H1 (cell line): ENCODE results near the gene NFATC4. TPM values are rescaled to one million over a fixed set of nuclear protein-coding genes. Genes with fewer than 3 reads are reported as not detected.

ENCODE experiments used
- CTCF ChIA-PET: fragments of 300-600 bp; sonication (Branson Sonifier 250); formaldehyde crosslinking; loops from one replicate; lab custom pipeline; 2021; ENCODE audit not compliant: partially characterized antibody; lab: Charles Lee
- POLR2A ChIA-PET: fragments of 300-600 bp; sonication (Branson Sonifier 250); formaldehyde crosslinking; loops from one replicate; lab custom pipeline; 2021; ENCODE audit warnings: inconsistent platforms; ENCODE audit not compliant: partially characterized antibody; lab: Charles Lee
- DNase-seq, 2 experiments: peaks; one replicate each; pipeline versions ENCODE4 v3.0.0 to v3.0.0-alpha.2; 2010 to 2022; ENCODE audit warnings: low spot score in 2 of 2, low read depth in 1 of 2, mixed read lengths in 1 of 2
- FAIRE-seq: peaks from 2 replicates; lab custom pipeline; 2011; peaks lifted over from hg19 to GRCh38; lab: Jason Lieb, UNC
- H2AFZ ChIP-seq: 2 replicates; pipeline ENCODE4 v1.8.1; 2012; ENCODE audit warnings: low read length, inconsistent platforms
- H2AK5ac ChIP-seq: 2 replicates; pipeline ENCODE4 v1.6.1; 2013; ENCODE audit warnings: low read depth, low read length
- H2BK120ac ChIP-seq: replicated peaks from 2 replicates; pipeline ENCODE3; 2013; ENCODE audit warnings: low read depth, low read length, inconsistent platforms
- H2BK12ac ChIP-seq: 2 replicates; pipeline ENCODE4 v1.6.1; 2013; ENCODE audit warnings: low read depth, low read length
- H2BK15ac ChIP-seq: 2 replicates; pipeline ENCODE4 v1.6.1; 2013; ENCODE audit warnings: low read length
- H2BK20ac ChIP-seq: 2 replicates; pipeline ENCODE4 v1.6.1; 2013; ENCODE audit warnings: low read length
- H2BK5ac ChIP-seq: 2 replicates; pipeline ENCODE4 v1.6.1; 2013; ENCODE audit warnings: low read depth, low read length
- H3K14ac ChIP-seq: 2 replicates; pipeline ENCODE4 v1.6.1; 2013; ENCODE audit warnings: inconsistent platforms; ENCODE audit not compliant: insufficient read length
- H3K18ac ChIP-seq: 2 replicates; pipeline ENCODE4 v1.6.1; 2013; ENCODE audit warnings: low read length; ENCODE audit errors: extremely low read depth
- H3K23ac ChIP-seq: 2 replicates; pipeline ENCODE4 v1.6.1; 2013; ENCODE audit warnings: inconsistent platforms; ENCODE audit not compliant: insufficient read length
- H3K23me2 ChIP-seq: 2 replicates; pipeline ENCODE4 v1.6.1; 2013; ENCODE audit warnings: low read depth, low read length
- H3K27ac ChIP-seq: 2 replicates; pipeline ENCODE4 v1.6.1; 2011; ENCODE audit warnings: low read depth, low read length, inconsistent platforms
- H3K27me3 ChIP-seq, 4 experiments: replicated peaks in 1 of 4; 1 replicate in 1 of 4; 2 replicates in 3 of 4; pipeline versions ENCODE4 v1.6.1 to v1.8.1; 2011 to 2013; ENCODE audit warnings: low read length in 3 of 4, mild to moderate bottlenecking in 3 of 4, inconsistent platforms in 2 of 4, mixed read lengths in 2 of 4, moderate library complexity in 1 of 4; ENCODE audit not compliant: control insufficient read depth in 3 of 4, insufficient read depth in 3 of 4; ENCODE audit errors: extremely low read depth in 1 of 4
- H3K36me3 ChIP-seq, 4 experiments: 2 replicates each; pipeline versions ENCODE4 v1.6.1 to v1.8.1; 2011 to 2013; ENCODE audit warnings: mild to moderate bottlenecking in 4 of 4, low read length in 3 of 4, moderate library complexity in 2 of 4, control low read depth in 1 of 4, inconsistent platforms in 1 of 4; ENCODE audit not compliant: insufficient read depth in 4 of 4, control insufficient read depth in 2 of 4
- H3K4ac ChIP-seq: replicated peaks from 2 replicates; pipeline ENCODE3; 2013; ENCODE audit warnings: low read length, low read depth, mixed read lengths, inconsistent platforms; ENCODE audit not compliant: insufficient read length
- H3K4me1 ChIP-seq, 4 experiments: replicated peaks in 1 of 4; 1 replicate in 1 of 4; 2 replicates in 3 of 4; pipeline versions ENCODE4 v1.6.1 to v1.8.1; 2011 to 2013; ENCODE audit warnings: low read length in 3 of 4, inconsistent platforms in 2 of 4, mixed read lengths in 1 of 4; ENCODE audit not compliant: insufficient read depth in 4 of 4, control insufficient read depth in 3 of 4
- H3K4me2 ChIP-seq, 2 experiments: 2 replicates each; pipeline versions ENCODE4 v1.6.1 to v1.8.1; 2011 to 2013; ENCODE audit warnings: low read depth in 2 of 2, low read length in 2 of 2, control low read depth in 1 of 2, inconsistent platforms in 1 of 2, mild to moderate bottlenecking in 1 of 2; ENCODE audit not compliant: insufficient read depth in 1 of 2
- H3K4me3 ChIP-seq, 4 experiments: fragments of 200-600, 300-600 bp in 1 of 4; sonication (generic), shearing (Covaris generic), sonication (Bioruptor Twin) in 1 of 4; 2 replicates each; pipeline versions ENCODE4 v1.5.1 to v1.8.1; 2011 to 2016; ENCODE audit warnings: low read length in 4 of 4, low read depth in 3 of 4, control low read depth in 2 of 4, inconsistent platforms in 2 of 4, mild to moderate bottlenecking in 2 of 4, mixed read lengths in 1 of 4, moderate library complexity in 1 of 4; ENCODE audit not compliant: insufficient read depth in 2 of 4; ENCODE audit errors: extremely low read depth in 1 of 4
- H3K56ac ChIP-seq: replicated peaks from 2 replicates; pipeline ENCODE3; 2013; ENCODE audit warnings: low read depth, mild to moderate bottlenecking, mixed read lengths, low read length, inconsistent platforms; ENCODE audit not compliant: insufficient read length
- H3K79me1 ChIP-seq: 2 replicates; pipeline ENCODE4 v1.6.1; 2013; ENCODE audit warnings: low read depth, low read length, control low read depth
- H3K79me2 ChIP-seq, 2 experiments: 2 replicates each; pipeline versions ENCODE4 v1.6.1 to v1.8.1; 2012 to 2013; ENCODE audit warnings: low read length in 2 of 2, mild to moderate bottlenecking in 2 of 2, inconsistent platforms in 1 of 2; ENCODE audit not compliant: insufficient read depth in 2 of 2, control insufficient read depth in 1 of 2
- H3K9ac ChIP-seq, 4 experiments: replicated peaks in 1 of 4; 1 replicate in 1 of 4; 2 replicates in 3 of 4; pipeline versions ENCODE4 v1.6.1 to v1.8.1; 2011 to 2013; ENCODE audit warnings: low read depth in 3 of 4, low read length in 3 of 4, control low read depth in 2 of 4, mild to moderate bottlenecking in 2 of 4, moderate library complexity in 2 of 4, inconsistent platforms in 1 of 4; ENCODE audit errors: extremely low read depth in 1 of 4
- H3K9me3 ChIP-seq, 2 experiments: 2 replicates each; pipeline versions ENCODE4 v1.6.1 to v1.8.1; 2012 to 2013; ENCODE audit warnings: mild to moderate bottlenecking in 2 of 2, moderate library complexity in 2 of 2, control low read depth in 1 of 2, inconsistent platforms in 1 of 2, low read depth in 1 of 2, low read length in 1 of 2, mixed read lengths in 1 of 2; ENCODE audit not compliant: insufficient read depth in 2 of 2
- H4K20me1 ChIP-seq, 2 experiments: replicated peaks in 1 of 2; 2 replicates each; pipeline versions ENCODE3 to v1.8.1; 2011 to 2013; ENCODE audit warnings: inconsistent platforms in 2 of 2, low read length in 2 of 2, mild to moderate bottlenecking in 1 of 2; ENCODE audit not compliant: insufficient read depth in 2 of 2, control insufficient read depth in 1 of 2
- H4K5ac ChIP-seq: 2 replicates; pipeline ENCODE4 v1.6.1; 2013; ENCODE audit warnings: low read length, low read depth, mixed read lengths, inconsistent platforms; ENCODE audit not compliant: insufficient read length
- H4K8ac ChIP-seq: 2 replicates; pipeline ENCODE4 v1.8.0; 2013; ENCODE audit warnings: mild to moderate bottlenecking, moderate library complexity, low read length, inconsistent platforms; ENCODE audit not compliant: insufficient read depth; ENCODE audit errors: extremely low read depth
- H4K91ac ChIP-seq: replicated peaks from 2 replicates; pipeline ENCODE3; 2013; ENCODE audit warnings: low read length, mixed read lengths, inconsistent platforms; ENCODE audit not compliant: insufficient read length
- BCL11A ChIP-seq, 2 experiments: IDR thresholded peaks; one replicate each; pipeline ENCODE4 v1.6.1; 2011; ENCODE audit warnings: low read depth in 2 of 2, low read length in 2 of 2, mild to moderate bottlenecking in 2 of 2
- CTBP2 ChIP-seq: IDR thresholded peaks from 2 replicates; pipeline ENCODE4 v1.7.0; 2011; ENCODE audit warnings: borderline replicate concordance, mild to moderate bottlenecking, moderate library complexity, mixed read lengths, low read length; ENCODE audit not compliant: insufficient read depth, insufficient read length
- CTCF ChIP-seq, 3 experiments: IDR thresholded peaks; 1 replicate in 2 of 3; 2 replicates in 1 of 3; pipeline versions ENCODE4 v1.5.1 to v1.6.1; 2011; ENCODE audit warnings: low read length in 3 of 3, mild to moderate bottlenecking in 3 of 3, inconsistent platforms in 2 of 3, low read depth in 1 of 3, moderate library complexity in 1 of 3; ENCODE audit not compliant: insufficient read depth in 1 of 3; ENCODE audit errors: control extremely low read depth in 1 of 3
- E2F6 ChIP-seq: IDR thresholded peaks from 2 replicates; pipeline ENCODE4 v1.6.1; 2012; ENCODE audit warnings: inconsistent platforms
- KDM4A ChIP-seq: IDR thresholded peaks from one replicate; pipeline ENCODE4 v1.7.1; 2012; ENCODE audit warnings: low read depth, mild to moderate bottlenecking, moderate library complexity, low read length, inconsistent platforms; ENCODE audit not compliant: severe bottlenecking
- KDM5A ChIP-seq: fragments of 200-600 bp; IDR thresholded peaks from 2 replicates; pipeline ENCODE4 v1.7.1; 2012; ENCODE audit warnings: mild to moderate bottlenecking, low read length, inconsistent platforms, mixed read lengths
- MAFK ChIP-seq: IDR thresholded peaks from 2 replicates; pipeline ENCODE4 v1.6.1; 2012; ENCODE audit warnings: low read depth, mild to moderate bottlenecking, improper control_type of control experiment, low read length
- SP2 ChIP-seq: IDR thresholded peaks from 2 replicates; pipeline ENCODE4 v1.6.1; 2012; ENCODE audit warnings: mild to moderate bottlenecking, low read length, inconsistent platforms
- TAF7 ChIP-seq: optimal IDR thresholded peaks from 2 replicates; pipeline ENCODE3; 2011; ENCODE audit warnings: low read depth, mild to moderate bottlenecking, inconsistent platforms, low read length, moderate library complexity, borderline replicate concordance
- WGBS, 2 experiments: shearing (Covaris generic) in 1 of 2; methylation state at CpG; one replicate each; pipeline versions ENCODE4 v1.1.6 to v1.1.7; 2013 to 2015; ENCODE audit warnings: low lambda C conversion rate in 2 of 2, mixed read lengths in 2 of 2, inconsistent platforms in 1 of 2, low coverage in 1 of 2, missing lambda C conversion rate in 1 of 2; ENCODE audit not compliant: insufficient replicate concordance in 2 of 2, insufficient coverage in 1 of 2, insufficient read length in 1 of 2; ENCODE audit errors: extremely low coverage in 1 of 2, missing lambda C conversion rate in 1 of 2; 5-methylcytosine and 5-hydroxymethylcytosine counted together
- polyA plus RNA-seq, 7 experiments: library from polyadenylated mRNA; depleted of rRNA in 3 of 7; stranded (reverse) in 5 of 7; unstranded in 2 of 7; fragments of >200 nt in 5 of 7; fragments of 200-250 nt in 2 of 7; gene quantifications; 1 replicate in 5 of 7; 2 replicates in 1 of 7; 4 replicates in 1 of 7; pipeline versions ENCODE4 v1.2.1 to v1.2.3, GENCODE V29; 2011 to 2013; ENCODE audit warnings: missing spikeins in 2 of 7, mixed read lengths in 2 of 7
- total RNA-seq: library from RNA; stranded (reverse); fragmentation: NEBNext Ultra II Directional; extraction: Animal tissue kit (Norgen Biotek cat#: 25700); gene quantifications from 2 replicates; pipeline ENCODE4 v1.2.1, GENCODE V29; 2021

The NFATC4 gene
- total and polyA plus RNA-seq, 2 of the 8 experiments (the other 6 are each of a cell fraction or from before 2014, with no cell fraction given) = 47.3 to 50.3 TPM

GRCh38 chr14:24414732-24415420 lies 46.9 kb downstream of the NFATC4 start:
- POLR2A ChIA-PET = interaction anchor here (6.3 kb wide), 1 partner anchor 14 kb away, joined by 28 read pairs; the partner anchor contains the start of genes CBLN3 and KHNYN
- no peak for TF ChIP-seq KDM5A
- TF ChIP-seq MAFK = no peak
- no peak for TF ChIP-seq E2F6
- no peak for TF ChIP-seq SP2
- no peak for TF ChIP-seq TAF7
- TF ChIP-seq CTCF (IDR thresholded peaks at IDR 0.05; ENCODE audit: control extremely low read depth in 1 of 3, insufficient read depth in 1 of 3, low read depth in 1 of 3, low read length in 3 of 3) = no peak
- no peak for TF ChIP-seq CTBP2
- TF ChIP-seq BCL11A (IDR thresholded peaks at IDR 0.05; ENCODE audit: low read depth in 2 of 2, low read length in 2 of 2) = no peak
- TF ChIP-seq KDM4A = no peak

More at GRCh38 chr14:24414732-24415420, 46.9 kb downstream of the NFATC4 start:
- Histone ChIP-seq H3K14ac (no peak overlapping the region), H3K9me3 (no peaks in the 10 kb centered on the region), H3K56ac (no peak overlapping the region), H3K36me3 (peaks cover 4 to 11% (median 7%) of the 10 kb centered on the region in 4 experiments; a peak in 5 of 8 replicates), H4K91ac (no peak overlapping the region), H3K4me2 (no peak overlapping the region), H3K18ac (no peak overlapping the region), H2AK5ac (no peak overlapping the region), H3K4me1 (no peaks in the 10 kb centered on the region), H2BK5ac (no peak overlapping the region), H3K79me2 (no peaks in the 10 kb centered on the region), H2BK15ac (no peak overlapping the region), H2BK20ac (no peak overlapping the region), H3K23me2 (no peaks in the 10 kb centered on the region), H3K9ac (no peak overlapping the region), H3K79me1 (no peaks in the 10 kb centered on the region), H3K27ac (no peak overlapping the region), H2BK120ac (no peak overlapping the region), H3K4me3 (no peak overlapping the region), H4K5ac (no peak overlapping the region), H3K23ac (no peak overlapping the region), H3K27me3 (peaks cover 0 to 4% (median 2%) of the 10 kb centered on the region in 4 experiments; a peak in 3 of 7 replicates), H4K8ac (no peak overlapping the region), H3K4ac (no peak overlapping the region), H2BK12ac (no peak overlapping the region), H2AFZ (no peak overlapping the region), H4K20me1 (no peaks in the 10 kb centered on the region)
- no peak for FAIRE-seq
- CTCF ChIA-PET = interaction anchor here (0.9 to 9.6 kb wide), 8 partner anchors 11 to 83 kb away, joined by 3 to 101 read pairs (median 41); partner anchors contain the start of genes CBLN3, KHNYN and NYNRIN
- DNase-seq = no peak
- 86% methylated on average over 12 of the region's 15 CpGs; no CpG with 5 or more reads in 1 of the 2 experiments for WGBS, 2 experiments
